NCI-H82 (cell line): ENCODE results near the gene HNRNPC.
"Not testable (repeated sequence)": the region's sequence is repeated elsewhere in the genome, so short reads cannot be mapped to it uniquely, and the experiment has no call there.

Source experiments
- DNase-seq: peaks from one replicate; lab custom pipeline; 2025; lab: John Stamatoyannopoulos, UW

HNRNPC gene

DNA sequence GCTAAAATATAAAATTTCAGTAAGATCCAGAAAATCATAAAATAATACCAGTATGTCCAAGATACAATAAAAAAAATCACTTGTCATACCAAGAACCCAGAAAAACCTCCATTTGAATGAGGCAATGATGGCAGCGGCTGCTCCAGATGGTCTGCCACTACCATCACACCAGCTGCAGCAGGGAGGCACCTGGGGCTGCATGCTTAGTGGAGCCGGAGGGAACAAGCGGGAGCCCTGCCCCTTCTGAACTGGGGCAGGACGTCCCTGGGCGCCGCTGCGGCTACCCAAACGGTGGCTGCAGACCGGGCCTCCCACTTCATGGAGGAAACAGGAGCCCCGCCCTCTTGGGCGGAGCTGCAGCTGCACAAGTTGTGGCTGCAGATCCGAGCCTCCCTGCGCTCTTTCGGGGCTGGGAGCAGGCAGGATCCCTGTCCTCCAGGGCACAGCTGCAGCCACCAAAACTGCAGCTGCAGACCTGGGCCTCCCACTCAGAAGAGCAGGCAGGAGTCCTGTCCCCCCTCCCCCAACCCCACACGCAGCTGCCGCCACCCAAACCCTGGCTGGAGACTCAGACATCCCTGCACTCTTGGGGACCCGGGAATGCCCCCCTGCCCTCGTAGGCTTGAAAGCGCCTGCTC, 77.3 kb downstream of the HNRNPC start:
- peak; percentile 80 for DNase-seq

DNA sequence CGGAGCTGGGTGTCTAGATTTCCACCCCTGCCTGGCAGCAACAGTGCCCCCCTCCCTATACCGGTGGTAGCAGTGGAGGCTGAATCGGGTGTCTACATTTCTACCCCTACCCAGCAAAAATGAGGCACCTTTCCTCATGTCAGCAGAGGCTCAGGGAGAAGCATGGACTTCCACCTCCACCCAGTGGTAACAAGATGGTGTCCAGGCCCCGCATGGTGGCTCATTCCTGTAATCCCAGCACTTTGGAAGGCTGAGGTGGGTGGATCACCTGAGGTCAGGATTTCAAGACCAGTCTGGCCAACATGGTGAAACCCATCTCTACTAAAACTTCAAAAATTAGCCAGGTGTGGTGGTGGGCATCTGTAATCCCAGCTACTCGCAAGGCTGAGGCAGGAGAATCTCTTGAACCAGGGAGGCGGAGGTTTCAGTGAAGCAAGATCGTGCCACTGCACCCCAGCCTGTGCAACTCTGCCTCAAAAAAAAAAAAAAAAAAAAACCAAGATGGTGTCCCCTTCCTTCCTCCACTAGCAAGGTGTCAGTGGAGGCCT, 77.9 kb downstream of the HNRNPC start:
- no peak for DNase-seq

GRCh38 chr14:21185491-21185890, 83.8 kb downstream of the HNRNPC start:
- no peak for DNase-seq

- DNase-seq, result no peak
Measured at GRCh38 chr14:21184254-21184653, 85.0 kb downstream of the HNRNPC start.

GRCh38 chr14:21182166-21182565, 87.1 kb downstream of the HNRNPC start:
- no peak for DNase-seq

GRCh38 chr14:21171128-21171527, 98.1 kb downstream of the HNRNPC start:
- DNase-seq, result no peak

DNA sequence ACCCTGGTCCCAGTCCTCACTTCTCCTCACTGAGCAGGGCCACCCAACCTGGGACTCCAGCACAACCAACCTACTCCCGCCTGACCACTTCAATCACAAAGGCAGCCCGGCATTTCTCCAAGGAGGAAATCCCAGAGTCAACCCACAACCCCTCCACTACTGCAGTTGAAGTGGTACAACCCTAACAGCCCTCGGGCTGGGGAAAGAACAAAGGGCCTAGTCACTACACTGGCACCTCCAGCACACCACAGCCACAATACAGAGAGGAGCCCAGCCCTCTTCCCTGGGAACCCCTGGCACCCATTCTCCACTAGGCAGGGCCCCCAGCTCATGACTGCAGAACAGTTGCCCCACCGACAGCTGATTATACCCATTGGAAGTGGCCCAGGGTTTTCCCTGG, 99.7 kb downstream of the HNRNPC start:
- DNase-seq, result no peak

GRCh38 chr14:21168055-21168454, 101.2 kb downstream of the HNRNPC start:
- DNase-seq, result no peak

DNA sequence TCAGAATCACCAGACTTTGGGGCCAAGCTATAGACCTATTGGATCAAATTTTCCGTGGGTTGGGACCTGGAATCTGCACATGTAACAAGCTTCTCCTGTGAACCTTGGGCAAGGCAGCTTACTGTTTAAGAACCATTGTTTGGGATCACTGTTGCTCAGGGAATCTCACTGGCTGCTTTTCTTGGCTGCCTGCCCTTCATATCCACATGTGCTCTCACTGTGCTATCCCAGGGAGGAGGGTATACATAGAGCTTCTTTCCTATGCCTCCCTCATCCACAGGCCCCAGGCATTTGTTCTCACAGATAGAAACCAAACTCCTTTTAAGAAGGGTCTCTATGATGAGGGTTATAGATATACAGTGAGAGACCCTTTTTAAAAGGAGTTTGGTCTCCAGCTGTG, 103.6 kb downstream of the HNRNPC start:
- not testable (repeated sequence) for DNase-seq

GRCh38 chr14:21165002-21165605, 104.1 kb downstream of the HNRNPC start:
- not testable (repeated sequence) for DNase-seq

DNA sequence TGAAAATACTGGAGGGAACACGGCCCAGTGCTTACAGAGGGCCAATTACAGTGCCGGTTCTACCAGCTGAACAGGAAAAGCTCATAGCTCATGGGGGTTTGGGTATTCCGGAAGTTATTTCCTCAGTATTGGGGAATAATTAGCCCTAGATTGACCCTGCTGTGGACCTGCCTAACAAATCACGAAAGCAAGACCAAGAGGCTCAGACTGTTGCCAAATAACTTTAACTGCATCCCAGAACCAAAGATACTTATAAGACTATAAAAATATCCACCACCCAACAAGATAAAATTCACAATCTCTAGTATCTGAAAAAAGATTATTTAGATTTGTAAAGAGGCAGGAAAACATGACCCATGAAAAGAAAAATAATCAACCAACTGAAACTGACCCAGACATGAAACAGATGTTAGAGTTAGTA, 105.4 kb downstream of the HNRNPC start:
- no peak for DNase-seq

GRCh38 chr14:21162081-21162480, 107.2 kb downstream of the HNRNPC start:
- no peak for DNase-seq

DNA sequence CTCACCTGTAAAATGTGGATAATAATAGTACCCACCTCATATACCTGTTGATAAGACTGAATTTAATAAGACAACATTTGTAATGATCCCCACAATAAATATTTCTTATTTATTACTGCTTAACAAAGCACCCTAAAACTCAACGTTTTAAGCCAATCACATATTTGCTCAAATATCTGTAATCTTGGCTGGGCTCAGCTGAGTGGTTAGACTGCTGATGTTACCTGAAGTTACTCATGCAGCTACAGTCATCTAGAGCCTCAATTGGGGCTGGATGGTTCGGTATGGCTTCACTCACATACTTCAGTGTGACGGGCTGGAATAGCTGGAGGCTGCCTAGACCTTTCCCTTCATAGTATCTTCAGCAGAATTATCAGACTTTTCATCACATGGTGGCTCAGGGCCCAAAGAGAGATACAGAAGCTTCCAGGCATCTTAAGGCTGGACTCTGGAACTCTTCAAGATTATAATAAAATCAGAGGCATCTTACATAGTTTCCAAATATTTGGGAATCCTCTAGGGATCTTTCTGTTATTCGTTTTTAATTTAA, 109.1 kb downstream of the HNRNPC start:
- DNase-seq, result no peak
